Measurements from ENCODE around the gene GAS6.

GAS6 gene

GRCh38 chr13:113888701-113889330 is 24.9 kb upstream of the GAS6 start:
- DNase-seq, result no peak
- no peak overlapping the region for H3K14ac ChIP-seq (ENCODE audit: low read length)
- no peak overlapping the region for H2BK5ac ChIP-seq (ENCODE audit: low read depth, low read length, poor library complexity)
- no peak overlapping the region for H3K4me3 ChIP-seq (ENCODE audit: low read depth, low read length)
- H2AK5ac ChIP-seq (ENCODE audit: low read length), result no peak overlapping the region
- no peaks in the 10 kb centered on the region for H3K79me2 ChIP-seq (ENCODE audit: control insufficient read depth, insufficient read depth, low read length, poor library complexity)
- H3K9me3 ChIP-seq (ENCODE audit: insufficient read depth, low read depth, low read length), result no peaks in the 10 kb centered on the region
- no peak overlapping the region for H2BK12ac ChIP-seq (ENCODE audit: low read length)
- H2AFZ ChIP-seq (ENCODE audit: insufficient read depth, low read length, poor library complexity), result no peak overlapping the region
- no peak overlapping the region for H3K9ac ChIP-seq (ENCODE audit: low read length)
- no peaks in the 10 kb centered on the region for H3K79me1 ChIP-seq (ENCODE audit: low read length)
- H3K4ac ChIP-seq (ENCODE audit: low read depth, low read length), result no peak overlapping the region
- H3K4me1 ChIP-seq (ENCODE audit: control insufficient read depth in 1 of 2, insufficient read depth in 2 of 2, low read length in 2 of 2), result no peaks in the 10 kb centered on the region
- no CpG with 5 or more reads among the region's 4 CpGs for WGBS (ENCODE audit: extremely low coverage, insufficient coverage, insufficient read length)
- no peak overlapping the region for H4K91ac ChIP-seq (ENCODE audit: low read depth, low read length)
- H3K36me3 ChIP-seq (ENCODE audit: control insufficient read depth in 1 of 2, insufficient read depth in 2 of 2, low read length in 2 of 2), result no peaks in the 10 kb centered on the region
- H3K18ac ChIP-seq (ENCODE audit: low read length), result no peak overlapping the region
- no peak overlapping the region for H3K4me2 ChIP-seq (ENCODE audit: low read length)
- no peak overlapping the region for H2BK120ac ChIP-seq (ENCODE audit: insufficient read depth, low read length, poor library complexity)
- no peak overlapping the region for H4K8ac ChIP-seq (ENCODE audit: low read depth, low read length)
- H3K27ac ChIP-seq (ENCODE audit: low read depth, low read length), result no peak overlapping the region
- no peak overlapping the region for H3K23ac ChIP-seq (ENCODE audit: low read length)
- H3K27me3 ChIP-seq (ENCODE audit: insufficient read depth, low read length), result no peaks in the 10 kb centered on the region
- no peak overlapping the region for H4K12ac ChIP-seq (ENCODE audit: low read depth, low read length)

- Histone ChIP-seq H3K4ac (ENCODE audit: low read depth, low read length) (no peak overlapping the region), H3K79me1 (ENCODE audit: low read length) (no peaks in the 10 kb centered on the region), H3K4me1 (ENCODE audit: control insufficient read depth in 1 of 2, insufficient read depth in 2 of 2, low read length in 2 of 2) (no peaks in the 10 kb centered on the region), H4K91ac (ENCODE audit: low read depth, low read length) (no peak overlapping the region), H2BK5ac (ENCODE audit: low read depth, low read length, poor library complexity) (no peak overlapping the region), H2AK5ac (ENCODE audit: low read length) (no peak overlapping the region), H3K23ac (ENCODE audit: low read length) (no peak overlapping the region), H3K4me2 (ENCODE audit: low read length) (no peak overlapping the region), H3K4me3 (ENCODE audit: low read depth, low read length) (no peak overlapping the region), H3K14ac (ENCODE audit: low read length) (no peak overlapping the region), H2BK120ac (ENCODE audit: insufficient read depth, low read length, poor library complexity) (no peak overlapping the region), H4K8ac (ENCODE audit: low read depth, low read length) (no peak overlapping the region), H3K79me2 (ENCODE audit: control insufficient read depth, insufficient read depth, low read length, poor library complexity) (no peaks in the 10 kb centered on the region), H3K27me3 (ENCODE audit: insufficient read depth, low read length) (no peaks in the 10 kb centered on the region), H3K9ac (ENCODE audit: low read length) (no peak overlapping the region), H3K18ac (ENCODE audit: low read length) (no peak overlapping the region), H3K36me3 (ENCODE audit: control insufficient read depth in 1 of 2, insufficient read depth in 2 of 2, low read length in 2 of 2) (no peaks in the 10 kb centered on the region), H3K9me3 (ENCODE audit: insufficient read depth, low read depth, low read length) (peaks cover 2% of the 10 kb centered on the region), H3K27ac (ENCODE audit: low read depth, low read length) (no peak overlapping the region), H2BK12ac (ENCODE audit: low read length) (no peak overlapping the region), H2AFZ (ENCODE audit: insufficient read depth, low read length, poor library complexity) (no peak overlapping the region), H4K12ac (ENCODE audit: low read depth, low read length) (no peak overlapping the region)
- WGBS (ENCODE audit: extremely low coverage, insufficient coverage, insufficient read length), result no CpG with 5 or more reads among the region's 1 CpG
- no peak for DNase-seq
Measured at GRCh38 chr13:113887700-113888201, 23.9 kb upstream of the GAS6 start.

GRCh38 chr13:113886561-113887112 is 22.8 kb upstream of the GAS6 start:
- Histone ChIP-seq H3K36me3 (ENCODE audit: control insufficient read depth in 1 of 2, insufficient read depth in 2 of 2, low read length in 2 of 2) (no peaks in the 10 kb centered on the region), H4K12ac (ENCODE audit: low read depth, low read length) (no peak overlapping the region), H3K18ac (ENCODE audit: low read length) (no peak overlapping the region), H3K14ac (ENCODE audit: low read length) (no peak overlapping the region), H2BK120ac (ENCODE audit: insufficient read depth, low read length, poor library complexity) (no peak overlapping the region), H3K27me3 (ENCODE audit: insufficient read depth, low read length) (no peaks in the 10 kb centered on the region), H3K4me1 (ENCODE audit: control insufficient read depth in 1 of 2, insufficient read depth in 2 of 2, low read length in 2 of 2) (no peaks in the 10 kb centered on the region), H3K23ac (ENCODE audit: low read length) (no peak overlapping the region), H2BK5ac (ENCODE audit: low read depth, low read length, poor library complexity) (no peak overlapping the region), H2AFZ (ENCODE audit: insufficient read depth, low read length, poor library complexity) (no peak overlapping the region), H3K79me1 (ENCODE audit: low read length) (no peaks in the 10 kb centered on the region), H4K8ac (ENCODE audit: low read depth, low read length) (no peak overlapping the region), H3K79me2 (ENCODE audit: control insufficient read depth, insufficient read depth, low read length, poor library complexity) (no peaks in the 10 kb centered on the region), H2AK5ac (ENCODE audit: low read length) (no peak overlapping the region), H3K27ac (ENCODE audit: low read depth, low read length) (no peak overlapping the region), H4K91ac (ENCODE audit: low read depth, low read length) (no peak overlapping the region), H3K9ac (ENCODE audit: low read length) (no peak overlapping the region), H3K9me3 (ENCODE audit: insufficient read depth, low read depth, low read length) (peaks cover 2% of the 10 kb centered on the region), H2BK12ac (ENCODE audit: low read length) (no peak overlapping the region), H3K4ac (ENCODE audit: low read depth, low read length) (no peak overlapping the region), H3K4me2 (ENCODE audit: low read length) (no peak overlapping the region), H3K4me3 (ENCODE audit: low read depth, low read length) (no peak overlapping the region)
- no CpG with 5 or more reads among the region's 14 CpGs for WGBS (ENCODE audit: extremely low coverage, insufficient coverage, insufficient read length)
- no peak for DNase-seq

GRCh38 chr13:113884821-113885220 is 20.9 kb upstream of the GAS6 start:
- Histone ChIP-seq H3K18ac (ENCODE audit: low read length) (no peak overlapping the region), H3K4ac (ENCODE audit: low read depth, low read length) (no peak overlapping the region), H3K36me3 (ENCODE audit: control insufficient read depth in 1 of 2, insufficient read depth in 2 of 2, low read length in 2 of 2) (no peaks in the 10 kb centered on the region), H2AK5ac (ENCODE audit: low read length) (no peak overlapping the region), H3K4me3 (ENCODE audit: low read depth, low read length) (no peak overlapping the region), H3K79me2 (ENCODE audit: control insufficient read depth, insufficient read depth, low read length, poor library complexity) (no peaks in the 10 kb centered on the region), H3K23ac (ENCODE audit: low read length) (no peak overlapping the region), H3K27ac (ENCODE audit: low read depth, low read length) (no peak overlapping the region), H3K27me3 (ENCODE audit: insufficient read depth, low read length) (no peaks in the 10 kb centered on the region), H3K79me1 (ENCODE audit: low read length) (no peaks in the 10 kb centered on the region), H3K9ac (ENCODE audit: low read length) (no peak overlapping the region), H3K4me1 (ENCODE audit: control insufficient read depth in 1 of 2, insufficient read depth in 2 of 2, low read length in 2 of 2) (no peaks in the 10 kb centered on the region), H2BK5ac (ENCODE audit: low read depth, low read length, poor library complexity) (no peak overlapping the region), H2BK120ac (ENCODE audit: insufficient read depth, low read length, poor library complexity) (no peak overlapping the region), H4K12ac (ENCODE audit: low read depth, low read length) (no peak overlapping the region), H4K91ac (ENCODE audit: low read depth, low read length) (no peak overlapping the region), H2AFZ (ENCODE audit: insufficient read depth, low read length, poor library complexity) (no peak overlapping the region), H4K8ac (ENCODE audit: low read depth, low read length) (no peak overlapping the region), H2BK12ac (ENCODE audit: low read length) (no peak overlapping the region), H3K4me2 (ENCODE audit: low read length) (no peak overlapping the region), H3K14ac (ENCODE audit: low read length) (no peak overlapping the region), H3K9me3 (ENCODE audit: insufficient read depth, low read depth, low read length) (peaks cover 2% of the 10 kb centered on the region)
- no peak for DNase-seq
- WGBS (ENCODE audit: extremely low coverage, insufficient coverage, insufficient read length), result no CpG with 5 or more reads among the region's 7 CpGs

Data from trophoblast cell (in vitro differentiated cells and primary cell).